Effector memory CD8-positive, alpha-beta T cell (primary cell): ENCODE data around the gene DRC7.

Source experiments
- ATAC-seq: fragments of 150-1000 bp; cut with Tn5 transposase; replicated peaks from 2 replicates; pipeline ENCODE4 v1.10.0; 2021; ENCODE audit warnings: mild to moderate bottlenecking, moderate library complexity
- DNase-seq, 3 experiments: peaks; one replicate each; pipeline ENCODE4 v3.0.0; 2021
- H3K27ac Mint-ChIP-seq, 2 donors: one replicate each; pipeline ENCODE4 v1.8.0; 2022; ENCODE audit warnings: mild to moderate bottlenecking in 2 of 2, mixed read lengths in 2 of 2, moderate library complexity in 2 of 2
- H3K27me3 Mint-ChIP-seq, 2 donors: one replicate each; pipeline ENCODE4 v1.8.0; 2022; ENCODE audit warnings: mixed read lengths in 2 of 2
- H3K36me3 Mint-ChIP-seq: one replicate; pipeline ENCODE4 v1.8.0; 2022; ENCODE audit warnings: mild to moderate bottlenecking, moderate library complexity, mixed read lengths; ENCODE audit not compliant: insufficient read depth
- H3K4me1 Mint-ChIP-seq, 2 donors: one replicate each; pipeline ENCODE4 v1.8.0; 2022; ENCODE audit warnings: low read depth in 2 of 2, mixed read lengths in 2 of 2
- H3K4me3 Mint-ChIP-seq, 2 donors: one replicate each; pipeline ENCODE4 v1.8.0; 2022; ENCODE audit warnings: mild to moderate bottlenecking in 2 of 2, mixed read lengths in 2 of 2, moderate library complexity in 2 of 2
- H3K9me3 Mint-ChIP-seq, 2 donors: one replicate each; pipeline ENCODE4 v1.8.0; 2022; ENCODE audit warnings: mixed read lengths in 2 of 2

Gene DRC7

GRCh38 chr16:57675741-57676551 lies 18.7 kb upstream of the DRC7 start:
- no peak overlapping the region for H3K4me3 Mint-ChIP-seq
- no peak overlapping the region for H3K27ac Mint-ChIP-seq
- no peaks in the 10 kb centered on the region for H3K9me3 Mint-ChIP-seq
- DNase-seq (no peak), ATAC-seq (no peak)
- peaks cover 3% of the 10 kb centered on the region for H3K36me3 Mint-ChIP-seq
- no peaks in the 10 kb centered on the region for H3K4me1 Mint-ChIP-seq
- H3K27me3 Mint-ChIP-seq = no peaks in the 10 kb centered on the region

- H3K27ac Mint-ChIP-seq = no peak overlapping the region
- no peak overlapping the region for H3K4me3 Mint-ChIP-seq
- ATAC-seq (no peak), DNase-seq (no peak)
- no peaks in the 10 kb centered on the region for H3K27me3 Mint-ChIP-seq
- H3K36me3 Mint-ChIP-seq = peaks cover 3% of the 10 kb centered on the region
- no peaks in the 10 kb centered on the region for H3K4me1 Mint-ChIP-seq
- no peaks in the 10 kb centered on the region for H3K9me3 Mint-ChIP-seq
These were observed 18.0 kb upstream of the DRC7 start for GRCh38 chr16:57676553-57677085.

GRCh38 chr16:57677622-57678369 lies 16.8 kb upstream of the DRC7 start:
- no peaks in the 10 kb centered on the region for H3K27me3 Mint-ChIP-seq
- H3K4me3 Mint-ChIP-seq = no peak overlapping the region
- H3K36me3 Mint-ChIP-seq = peaks cover 6% of the 10 kb centered on the region
- no peaks in the 10 kb centered on the region for H3K4me1 Mint-ChIP-seq
- ATAC-seq (no peak), DNase-seq (no peak)
- no peaks in the 10 kb centered on the region for H3K9me3 Mint-ChIP-seq
- H3K27ac Mint-ChIP-seq = no peak overlapping the region

- no peaks in the 10 kb centered on the region for H3K4me1 Mint-ChIP-seq
- no peak overlapping the region for H3K27ac Mint-ChIP-seq
- H3K4me3 Mint-ChIP-seq = no peak overlapping the region
- DNase-seq (no peak), ATAC-seq (no peak)
- H3K27me3 Mint-ChIP-seq = no peaks in the 10 kb centered on the region
- H3K36me3 Mint-ChIP-seq = peaks cover 6% of the 10 kb centered on the region
- H3K9me3 Mint-ChIP-seq = no peaks in the 10 kb centered on the region
These were observed 15.6 kb upstream of the DRC7 start for GRCh38 chr16:57679016-57679415.

GRCh38 chr16:57679767-57680482 lies 14.7 kb upstream of the DRC7 start:
- H3K27ac Mint-ChIP-seq = no peak overlapping the region
- ATAC-seq (no peak), DNase-seq (no peak)
- no peaks in the 10 kb centered on the region for H3K4me1 Mint-ChIP-seq
- H3K36me3 Mint-ChIP-seq = peaks cover 6% of the 10 kb centered on the region
- H3K9me3 Mint-ChIP-seq = no peaks in the 10 kb centered on the region
- no peak overlapping the region for H3K4me3 Mint-ChIP-seq
- no peaks in the 10 kb centered on the region for H3K27me3 Mint-ChIP-seq

GRCh38 chr16:57680842-57681375 lies 13.7 kb upstream of the DRC7 start:
- Mint-ChIP-seq H3K4me1 (peaks cover 0 to 1% of the 10 kb centered on the region in 2 donors), H3K4me3 (no peak overlapping the region), H3K27me3 (no peaks in the 10 kb centered on the region), H3K36me3 (peaks cover 6% of the 10 kb centered on the region), H3K27ac (no peak overlapping the region), H3K9me3 (no peaks in the 10 kb centered on the region)
- no peak for ATAC-seq
- no peak for DNase-seq

GRCh38 chr16:57681950-57682728 lies 12.5 kb upstream of the DRC7 start:
- Mint-ChIP-seq H3K4me3 (no peak overlapping the region), H3K27ac (peak overlapping the region in 1 of 2 donors; percentile 64), H3K27me3 (no peaks in the 10 kb centered on the region), H3K36me3 (peaks cover 6% of the 10 kb centered on the region), H3K9me3 (no peaks in the 10 kb centered on the region), H3K4me1 (peaks cover 0 to 1% of the 10 kb centered on the region in 2 donors)
- DNase-seq (no peak), ATAC-seq (no peak)

GRCh38 chr16:57682809-57683635 lies 11.6 kb upstream of the DRC7 start:
- H3K4me3 Mint-ChIP-seq = no peak overlapping the region
- DNase-seq = no peak
- H3K4me1 Mint-ChIP-seq = peaks cover 0 to 3% of the 10 kb centered on the region in 2 donors
- H3K9me3 Mint-ChIP-seq = no peaks in the 10 kb centered on the region
- peak overlapping the region in 1 of 2 donors; percentile 64 for H3K27ac Mint-ChIP-seq
- ATAC-seq = no peak
- H3K36me3 Mint-ChIP-seq = peaks cover 6% of the 10 kb centered on the region
- H3K27me3 Mint-ChIP-seq = no peaks in the 10 kb centered on the region

- Mint-ChIP-seq H3K4me3 (no peak overlapping the region), H3K9me3 (no peaks in the 10 kb centered on the region), H3K27ac (no peak overlapping the region), H3K36me3 (peaks cover 6% of the 10 kb centered on the region), H3K27me3 (no peaks in the 10 kb centered on the region), H3K4me1 (peaks cover 0 to 9% of the 10 kb centered on the region in 2 donors)
- ATAC-seq = no peak
- no peak for DNase-seq
These were observed 10.7 kb upstream of the DRC7 start for GRCh38 chr16:57683636-57684545.

GRCh38 chr16:57684626-57685358 lies 9.8 kb upstream of the DRC7 start:
- Mint-ChIP-seq H3K27ac (no peak overlapping the region), H3K36me3 (peaks cover 2% of the 10 kb centered on the region), H3K4me1 (peaks cover 7 to 18% of the 10 kb centered on the region in 2 donors), H3K27me3 (no peaks in the 10 kb centered on the region), H3K9me3 (no peaks in the 10 kb centered on the region), H3K4me3 (no peak overlapping the region)
- ATAC-seq = no peak
- DNase-seq = no peak

- Mint-ChIP-seq H3K4me3 (no peak overlapping the region), H3K4me1 (peaks cover 11 to 19% of the 10 kb centered on the region in 2 donors), H3K36me3 (peaks cover 2% of the 10 kb centered on the region), H3K27me3 (peaks cover 0 to 1% of the 10 kb centered on the region in 2 donors), H3K27ac (no peak overlapping the region), H3K9me3 (no peaks in the 10 kb centered on the region)
- ATAC-seq (no peak), DNase-seq (no peak)
These were observed 9.0 kb upstream of the DRC7 start for GRCh38 chr16:57685633-57686032.
